ENCODE results near the gene KLRC2. TPM values are rescaled to one million over a fixed set of nuclear protein-coding genes. Genes with fewer than 3 reads are reported as not detected.

Gene KLRC2
- total RNA-seq, 2 donors from 2014 or later, result not detected

DNA sequence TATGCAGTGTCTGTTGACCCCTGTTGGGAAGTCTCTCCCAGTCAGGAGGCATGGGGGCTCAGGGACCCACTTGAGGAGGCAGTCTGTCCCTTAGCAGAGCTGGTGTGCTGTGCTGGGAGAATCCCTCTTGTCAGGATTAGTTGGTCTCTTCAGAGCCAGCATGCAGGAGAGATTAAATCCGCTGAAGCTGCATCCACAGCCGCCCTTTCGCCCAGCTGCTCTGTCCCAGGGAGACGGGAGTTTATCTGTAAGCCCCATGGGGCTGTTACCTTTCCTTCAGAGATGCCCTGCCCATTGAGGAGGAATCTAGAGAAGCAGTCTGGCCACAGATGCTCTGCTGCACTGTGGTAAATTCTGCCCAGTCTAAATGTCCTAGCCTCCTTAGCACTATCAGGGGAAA, 30.5 kb upstream of the KLRC2 start:
- Mint-ChIP-seq H3K4me3 (no peak overlapping the region), H3K36me3 (ENCODE audit: low read depth) (no peaks in the 10 kb centered on the region), H3K27ac (no peak overlapping the region), H3K9me3 (peaks cover 11% of the 10 kb centered on the region), H3K27me3 (ENCODE audit: insufficient read depth) (no peaks in the 10 kb centered on the region), H3K4me1 (no peaks in the 10 kb centered on the region)
- no peaks in the 10 kb centered on the region for H3K27me3 ChIP-seq (ENCODE audit: control insufficient read depth, insufficient read depth, low read length, poor library complexity, severe bottlenecking)
- no peak overlapping the region for H3K4me3 ChIP-seq (ENCODE audit: low read length)
- DNase-seq, result peak; percentile 43
- no peaks in the 10 kb centered on the region for H3K9me3 ChIP-seq (ENCODE audit: control insufficient read depth, low read length)
- TF ChIP-seq, protein P1, sequence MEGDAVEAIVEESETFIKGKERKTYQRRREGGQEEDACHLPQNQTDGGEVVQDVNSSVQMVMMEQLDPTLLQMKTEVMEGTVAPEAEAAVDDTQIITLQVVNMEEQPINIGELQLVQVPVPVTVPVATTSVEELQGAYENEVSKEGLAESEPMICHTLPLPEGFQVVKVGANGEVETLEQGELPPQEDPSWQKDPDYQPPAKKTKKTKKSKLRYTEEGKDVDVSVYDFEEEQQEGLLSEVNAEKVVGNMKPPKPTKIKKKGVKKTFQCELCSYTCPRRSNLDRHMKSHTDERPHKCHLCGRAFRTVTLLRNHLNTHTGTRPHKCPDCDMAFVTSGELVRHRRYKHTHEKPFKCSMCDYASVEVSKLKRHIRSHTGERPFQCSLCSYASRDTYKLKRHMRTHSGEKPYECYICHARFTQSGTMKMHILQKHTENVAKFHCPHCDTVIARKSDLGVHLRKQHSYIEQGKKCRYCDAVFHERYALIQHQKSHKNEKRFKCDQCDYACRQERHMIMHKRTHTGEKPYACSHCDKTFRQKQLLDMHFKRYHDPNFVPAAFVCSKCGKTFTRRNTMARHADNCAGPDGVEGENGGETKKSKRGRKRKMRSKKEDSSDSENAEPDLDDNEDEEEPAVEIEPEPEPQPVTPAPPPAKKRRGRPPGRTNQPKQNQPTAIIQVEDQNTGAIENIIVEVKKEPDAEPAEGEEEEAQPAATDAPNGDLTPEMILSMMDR (conservative IDR thresholded peaks at IDR 0.05), result no peak
- no peak overlapping the region for H3K9ac ChIP-seq (ENCODE audit: extremely low read depth, low read length, poor library complexity, severe bottlenecking)
- no peaks in the 10 kb centered on the region for H3K4me1 ChIP-seq (ENCODE audit: control insufficient read depth, insufficient read depth, low read length)
- 93% methylated on average over 4 of the region's 4 CpGs; no CpG with 5 or more reads in 1 of the 2 experiments for WGBS, 2 experiments (ENCODE audit: insufficient coverage in 1 of 2, insufficient read length in 1 of 2)
- H3K36me3 ChIP-seq (ENCODE audit: control insufficient read depth, insufficient read depth, low read length), result no peaks in the 10 kb centered on the region
- H3K27ac ChIP-seq (ENCODE audit: low read depth, low read length), result no peak overlapping the region

DNA sequence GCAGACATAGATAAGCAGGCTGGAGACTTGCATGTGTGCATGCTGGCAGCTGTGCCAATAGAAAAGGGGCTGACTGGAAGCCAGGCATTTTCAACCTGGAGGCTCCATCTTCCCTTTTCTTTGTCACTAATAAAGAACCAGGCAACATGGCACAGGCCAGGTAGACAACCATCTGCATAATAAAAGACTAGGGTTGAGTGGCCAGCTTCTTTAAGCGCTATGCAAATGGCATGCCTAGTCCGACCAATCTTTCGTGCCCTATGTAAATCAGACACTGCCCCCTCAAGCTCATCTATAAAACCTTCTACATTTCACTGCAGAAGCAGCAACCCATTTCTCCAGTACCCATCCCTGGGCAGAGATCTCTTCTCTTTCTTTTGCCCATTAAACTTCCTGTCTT, 21.9 kb upstream of the KLRC2 start:
- peaks cover 42% of the 10 kb centered on the region for H3K9me3 Mint-ChIP-seq
- Histone ChIP-seq H3K9ac (ENCODE audit: extremely low read depth, low read length, poor library complexity, severe bottlenecking) (no peak overlapping the region), H3K27me3 (ENCODE audit: control insufficient read depth, insufficient read depth, low read length, poor library complexity, severe bottlenecking) (no peaks in the 10 kb centered on the region), H3K27ac (ENCODE audit: low read depth, low read length) (no peak overlapping the region), H3K36me3 (ENCODE audit: control insufficient read depth, insufficient read depth, low read length) (no peaks in the 10 kb centered on the region), H3K4me1 (ENCODE audit: control insufficient read depth, insufficient read depth, low read length) (no peaks in the 10 kb centered on the region), H3K4me3 (ENCODE audit: low read length) (no peak overlapping the region), H3K9me3 (ENCODE audit: control insufficient read depth, low read length) (peaks cover 13% of the 10 kb centered on the region)
- DNase-seq, result peak; percentile 70
- no peak overlapping the region for H3K27ac Mint-ChIP-seq
- no peaks in the 10 kb centered on the region for H3K36me3 Mint-ChIP-seq (ENCODE audit: low read depth)
- no peaks in the 10 kb centered on the region for H3K4me1 Mint-ChIP-seq
- H3K27me3 Mint-ChIP-seq (ENCODE audit: insufficient read depth), result no peaks in the 10 kb centered on the region
- H3K4me3 Mint-ChIP-seq, result no peak overlapping the region
- TF ChIP-seq, protein P1 (conservative IDR thresholded peaks at IDR 0.05), result no peak
- 74 to 84% methylated on average over 3 of the region's 3 CpGs for WGBS, 2 experiments (ENCODE audit: insufficient coverage in 1 of 2, insufficient read length in 1 of 2)

DNA sequence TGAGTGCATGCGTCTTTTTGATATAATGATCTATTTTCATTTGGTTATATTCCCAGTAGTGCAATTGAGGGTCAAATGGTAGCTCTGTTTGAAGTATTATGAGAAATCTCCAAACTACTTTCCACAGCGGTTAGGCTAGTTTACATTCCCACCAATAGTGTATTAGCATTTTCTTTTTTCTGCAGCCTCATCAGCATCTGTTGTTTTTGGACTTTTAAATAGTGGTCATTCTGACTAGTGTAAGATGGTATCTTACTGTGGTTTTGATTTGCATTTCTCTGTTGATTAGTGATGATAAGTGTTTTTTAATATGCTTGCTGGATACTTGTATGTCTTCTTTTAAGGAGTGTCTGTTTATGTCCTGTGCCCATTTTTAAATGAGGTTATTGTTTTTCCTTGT, 21.0 kb upstream of the KLRC2 start:
- H3K9me3 Mint-ChIP-seq, result peaks cover 38% of the 10 kb centered on the region
- Histone ChIP-seq H3K4me1 (ENCODE audit: control insufficient read depth, insufficient read depth, low read length) (no peaks in the 10 kb centered on the region), H3K9ac (ENCODE audit: extremely low read depth, low read length, poor library complexity, severe bottlenecking) (no peak overlapping the region), H3K27ac (ENCODE audit: low read depth, low read length) (no peak overlapping the region), H3K9me3 (ENCODE audit: control insufficient read depth, low read length) (peaks cover 13% of the 10 kb centered on the region), H3K4me3 (ENCODE audit: low read length) (no peak overlapping the region), H3K36me3 (ENCODE audit: control insufficient read depth, insufficient read depth, low read length) (no peaks in the 10 kb centered on the region), H3K27me3 (ENCODE audit: control insufficient read depth, insufficient read depth, low read length, poor library complexity, severe bottlenecking) (no peaks in the 10 kb centered on the region)
- WGBS, 2 experiments (ENCODE audit: insufficient coverage in 1 of 2, insufficient read length in 1 of 2), result 50 to 90% methylated on average over 1 of the region's 2 CpGs
- no peak overlapping the region for H3K27ac Mint-ChIP-seq
- H3K4me1 Mint-ChIP-seq, result no peaks in the 10 kb centered on the region
- no peaks in the 10 kb centered on the region for H3K36me3 Mint-ChIP-seq (ENCODE audit: low read depth)
- H3K4me3 Mint-ChIP-seq, result no peak overlapping the region
- TF ChIP-seq, protein P1 (conservative IDR thresholded peaks at IDR 0.05), result no peak
- H3K27me3 Mint-ChIP-seq (ENCODE audit: insufficient read depth), result no peaks in the 10 kb centered on the region
- DNase-seq, result no peak

Measured in endodermal cell (in vitro differentiated cells).